Coronary artery (tissue), 2 donors: ENCODE data around the gene CSK.

ENCODE experiments used
- DNase-seq: peaks from one replicate; pipeline ENCODE4 v3.0.0-alpha.2; 2017; ENCODE audit warnings: low spot score
- H3K27ac ChIP-seq, 2 donors: fragments of 200-600 bp; sonication (generic); one replicate each; pipeline ENCODE4 v1.5.1; 2016 to 2019
- H3K4me3 ChIP-seq: fragments of 200-600 bp; sonication (generic); 2 replicates; pipeline ENCODE4 v1.5.1; 2016; ENCODE audit warnings: mild to moderate bottlenecking, moderate library complexity
- TF ChIP-seq, protein P1 (sequence below): fragments of 200-600 bp; sonication (generic); IDR thresholded peaks from one replicate; pipeline ENCODE4 v1.5.1; 2019; ENCODE audit warnings: antibody characterized with exemption

The CSK gene

DNA sequence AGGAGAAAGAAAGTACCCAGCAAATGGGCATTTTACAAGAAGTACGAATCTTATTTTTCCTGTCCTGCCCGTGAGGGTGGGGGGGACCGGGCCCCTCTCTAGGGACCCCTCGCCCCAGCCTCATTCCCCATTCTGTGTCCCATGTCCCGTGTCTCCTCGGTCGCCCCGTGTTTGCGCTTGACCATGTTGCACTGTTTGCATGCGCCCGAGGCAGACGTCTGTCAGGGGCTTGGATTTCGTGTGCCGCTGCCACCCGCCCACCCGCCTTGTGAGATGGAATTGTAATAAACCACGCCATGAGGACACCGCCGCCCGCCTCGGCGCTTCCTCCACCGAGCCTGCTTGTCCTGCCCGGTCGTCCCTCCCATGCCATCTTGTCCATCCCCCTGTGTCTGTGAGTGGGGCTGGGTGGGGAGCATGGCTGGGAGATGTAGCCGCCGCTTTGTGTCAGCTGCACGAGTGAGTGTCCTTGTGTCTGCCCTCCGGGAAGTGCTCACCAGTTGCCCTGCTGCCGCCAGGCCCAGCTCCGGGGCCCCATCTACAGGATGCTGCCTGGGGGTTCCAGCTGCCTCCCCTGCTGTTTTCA, 21.1 kb downstream of the CSK start:
- Histone ChIP-seq H3K27ac (no peak overlapping the region), H3K4me3 (no peak overlapping the region)
- TF ChIP-seq, protein P1, sequence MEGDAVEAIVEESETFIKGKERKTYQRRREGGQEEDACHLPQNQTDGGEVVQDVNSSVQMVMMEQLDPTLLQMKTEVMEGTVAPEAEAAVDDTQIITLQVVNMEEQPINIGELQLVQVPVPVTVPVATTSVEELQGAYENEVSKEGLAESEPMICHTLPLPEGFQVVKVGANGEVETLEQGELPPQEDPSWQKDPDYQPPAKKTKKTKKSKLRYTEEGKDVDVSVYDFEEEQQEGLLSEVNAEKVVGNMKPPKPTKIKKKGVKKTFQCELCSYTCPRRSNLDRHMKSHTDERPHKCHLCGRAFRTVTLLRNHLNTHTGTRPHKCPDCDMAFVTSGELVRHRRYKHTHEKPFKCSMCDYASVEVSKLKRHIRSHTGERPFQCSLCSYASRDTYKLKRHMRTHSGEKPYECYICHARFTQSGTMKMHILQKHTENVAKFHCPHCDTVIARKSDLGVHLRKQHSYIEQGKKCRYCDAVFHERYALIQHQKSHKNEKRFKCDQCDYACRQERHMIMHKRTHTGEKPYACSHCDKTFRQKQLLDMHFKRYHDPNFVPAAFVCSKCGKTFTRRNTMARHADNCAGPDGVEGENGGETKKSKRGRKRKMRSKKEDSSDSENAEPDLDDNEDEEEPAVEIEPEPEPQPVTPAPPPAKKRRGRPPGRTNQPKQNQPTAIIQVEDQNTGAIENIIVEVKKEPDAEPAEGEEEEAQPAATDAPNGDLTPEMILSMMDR: no peak
- DNase-seq: no peak

DNA sequence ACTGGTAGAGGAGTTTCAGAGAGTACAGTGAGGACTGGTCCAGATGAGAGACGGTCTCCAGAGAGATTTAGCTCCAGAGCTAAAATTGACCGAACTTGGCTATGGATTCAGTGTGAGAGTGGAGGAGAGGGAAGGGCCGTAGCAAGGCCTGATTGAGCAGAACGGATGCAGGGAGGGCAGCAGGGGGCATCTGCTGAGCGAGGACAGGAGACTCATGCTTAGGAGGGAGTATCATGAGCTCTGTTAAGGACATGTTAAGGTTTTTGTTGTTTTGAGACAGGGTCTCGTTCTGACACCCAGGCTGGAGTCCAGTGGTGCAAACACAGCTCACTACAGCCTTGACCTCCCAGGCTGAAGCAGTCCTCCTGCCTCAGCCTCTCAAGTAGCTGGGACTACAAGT, 23.1 kb downstream of the CSK start:
- TF ChIP-seq, protein P1: no peak
- DNase-seq: no peak
- H3K27ac ChIP-seq: no peak overlapping the region
- no peak overlapping the region for H3K4me3 ChIP-seq

DNA sequence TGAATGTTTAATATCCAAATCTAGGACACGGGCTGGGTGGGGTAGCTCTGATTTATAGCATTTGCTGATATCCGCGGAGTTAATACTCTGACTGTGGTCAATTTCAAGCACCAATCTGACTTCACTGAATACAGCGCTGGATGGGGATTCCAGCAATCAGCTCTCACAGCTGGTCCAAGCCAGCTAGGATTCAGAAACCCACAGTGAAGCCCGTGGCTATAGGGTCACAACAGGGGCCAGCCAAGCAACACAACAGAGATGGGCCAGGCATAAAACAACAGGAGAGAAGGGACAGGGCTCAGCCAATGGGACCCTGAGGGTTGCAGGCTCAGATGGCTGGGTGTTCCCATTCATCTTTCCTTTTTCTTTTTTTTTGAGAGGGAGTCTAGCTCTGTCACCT, 25.4 kb downstream of the CSK start:
- Histone ChIP-seq H3K27ac (no peak overlapping the region), H3K4me3 (no peak overlapping the region)
- TF ChIP-seq, protein P1: no peak
- no peak for DNase-seq

DNA sequence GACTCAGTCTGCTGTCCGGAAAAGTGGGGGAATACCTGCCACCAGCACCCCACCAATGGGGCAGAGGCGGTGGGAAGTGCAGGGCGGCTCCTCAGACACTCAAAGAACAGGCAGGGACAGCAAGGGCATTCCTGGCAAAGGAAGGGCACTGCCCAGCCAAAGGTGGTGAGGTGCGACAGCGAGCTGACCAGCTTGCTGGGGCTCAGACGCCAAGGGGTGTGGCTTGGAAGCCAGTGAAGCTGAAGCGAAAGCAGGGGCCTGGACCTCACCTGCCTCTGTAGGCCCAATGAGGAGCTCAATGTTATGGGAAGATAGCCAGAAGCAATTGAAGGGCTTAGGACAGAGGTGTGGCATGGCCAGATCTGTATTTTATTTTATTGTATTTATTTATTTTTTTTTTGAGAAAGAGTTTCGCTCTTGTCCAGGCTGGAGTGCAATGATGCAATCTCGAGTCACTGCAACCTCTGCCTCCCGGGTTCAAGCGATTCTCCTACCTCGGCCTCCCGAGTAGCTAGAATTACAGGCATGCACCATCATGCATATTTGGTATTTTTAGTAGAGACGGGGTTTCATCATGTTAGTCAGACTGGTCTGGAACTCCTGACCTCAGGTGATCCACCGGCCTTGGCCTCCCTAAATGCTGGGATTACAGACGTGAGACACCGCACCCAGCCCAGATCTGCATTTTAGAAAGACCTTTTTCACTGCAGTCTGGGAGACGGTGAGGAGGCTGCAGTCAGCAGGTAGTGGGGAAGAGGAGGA, 26.4 kb downstream of the CSK start:
- DNase-seq: no peak
- Histone ChIP-seq H3K27ac (no peak overlapping the region), H3K4me3 (no peak overlapping the region)
- TF ChIP-seq, protein P1: no peak

DNA sequence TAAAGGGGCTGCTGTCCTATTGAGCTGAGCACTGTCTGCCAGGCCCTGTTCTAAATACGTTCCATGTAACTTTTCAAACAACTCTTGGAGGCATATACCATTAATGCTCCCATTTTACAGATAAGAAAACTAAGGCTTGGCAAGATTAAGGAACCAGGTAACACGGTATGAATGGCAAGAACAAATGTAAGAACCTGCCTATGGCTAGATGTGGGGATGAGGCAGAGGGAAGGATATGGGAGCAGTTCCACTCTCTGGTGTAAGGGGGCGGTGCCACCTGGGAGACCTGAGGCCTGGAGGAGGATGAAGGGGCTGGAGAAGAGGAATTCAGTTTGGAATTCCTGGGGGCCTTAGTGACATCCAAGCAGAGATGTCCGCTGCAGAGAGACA, 27.0 kb downstream of the CSK start:
- Histone ChIP-seq H3K4me3 (no peak overlapping the region), H3K27ac (no peak overlapping the region)
- no peak for DNase-seq

DNA sequence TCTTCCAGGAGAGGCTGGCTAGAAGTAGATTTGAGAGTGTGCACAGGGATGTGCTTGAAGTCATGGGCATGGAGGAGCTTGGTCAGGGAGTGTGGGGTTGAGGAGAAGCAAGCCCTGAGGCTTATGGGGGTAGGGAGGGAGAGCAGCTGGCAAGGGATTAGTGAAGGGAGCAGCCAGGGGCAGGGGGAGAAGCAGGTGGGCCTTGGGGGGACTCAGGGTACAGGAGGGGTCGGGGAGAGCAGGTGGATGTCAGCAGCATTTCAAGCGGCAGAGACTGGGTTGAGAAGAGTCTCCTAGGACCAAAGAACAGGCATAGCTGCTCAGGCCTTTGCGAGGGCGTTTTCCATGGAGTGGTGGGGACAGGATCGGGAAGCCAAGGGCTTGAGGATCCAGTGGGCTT, 27.4 kb downstream of the CSK start:
- TF ChIP-seq, protein P1: no peak
- Histone ChIP-seq H3K4me3 (no peak overlapping the region), H3K27ac (no peak overlapping the region)
- DNase-seq: no peak

More for the DNA sequence above, 27.0 kb downstream of the CSK start:
- TF ChIP-seq, protein P1: no peak

DNA sequence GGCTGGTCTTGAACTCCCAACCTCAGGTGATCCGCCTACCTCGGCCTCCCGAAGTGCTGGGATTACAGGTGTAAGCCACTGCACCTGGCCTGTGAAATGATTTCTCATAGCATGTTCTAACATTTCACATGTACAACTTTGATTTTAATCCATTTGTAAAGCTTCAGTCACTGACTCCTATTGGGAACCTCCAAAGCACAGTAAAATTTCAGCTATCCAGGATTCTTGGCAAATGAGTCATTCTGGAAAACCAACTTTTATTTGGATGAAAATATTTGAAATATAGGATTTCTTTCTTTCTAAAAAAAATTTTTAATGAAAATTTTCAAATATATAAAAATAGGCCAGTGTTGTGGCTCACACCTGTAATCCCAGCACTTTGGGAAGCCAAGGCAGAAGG, 28.1 kb downstream of the CSK start:
- no peak for DNase-seq
- no peak overlapping the region for H3K27ac ChIP-seq
- H3K4me3 ChIP-seq: no peak overlapping the region
- TF ChIP-seq, protein P1: no peak
